Fibroblast of mammary gland (primary cell): Measurements from ENCODE around the gene NDUFS6.

Source experiments
- DNase-seq: peaks from one replicate; pipeline ENCODE4 v3.0.0-alpha.2; 2010; ENCODE audit warnings: low read depth
- H3K4me3 ChIP-seq: 2 replicates; pipeline ENCODE4 v1.5.1; 2011; ENCODE audit warnings: low read depth, mild to moderate bottlenecking, low read length, moderate library complexity; ENCODE audit not compliant: control insufficient read depth
- CTCF ChIP-seq: conservative IDR thresholded peaks from 2 replicates; pipeline ENCODE4 v1.5.1; 2011; ENCODE audit warnings: low read depth, low read length, inconsistent platforms; ENCODE audit not compliant: control insufficient read depth, insufficient read depth

NDUFS6 gene

GRCh38 chr5:1817261-1818043, 16.2 kb downstream of the NDUFS6 start:
- DNase-seq: no peak
- H3K4me3 ChIP-seq: no peak overlapping the region
- no peak for TF ChIP-seq CTCF

DNA sequence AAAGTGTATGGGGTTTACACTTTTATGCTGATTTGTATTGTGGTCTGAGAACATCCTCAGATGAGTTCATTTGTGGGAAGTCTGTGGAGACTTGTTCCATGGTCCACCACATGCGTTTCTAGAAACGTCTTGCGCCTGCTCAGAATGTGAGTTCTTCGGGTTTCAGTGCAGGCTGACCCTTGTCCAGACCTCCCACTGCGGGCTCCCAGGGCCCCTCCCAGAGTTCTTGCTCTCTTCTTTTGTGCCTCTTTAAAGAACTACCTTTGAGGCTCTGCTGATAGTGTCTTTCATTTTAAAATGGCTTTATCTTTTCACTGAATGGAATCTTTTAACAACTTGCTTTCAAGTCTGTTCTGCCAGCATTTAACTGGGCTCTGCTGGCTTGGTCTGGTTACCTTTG, 17.6 kb downstream of the NDUFS6 start:
- TF ChIP-seq CTCF: no peak
- no peak for DNase-seq
- H3K4me3 ChIP-seq: no peak overlapping the region

DNA sequence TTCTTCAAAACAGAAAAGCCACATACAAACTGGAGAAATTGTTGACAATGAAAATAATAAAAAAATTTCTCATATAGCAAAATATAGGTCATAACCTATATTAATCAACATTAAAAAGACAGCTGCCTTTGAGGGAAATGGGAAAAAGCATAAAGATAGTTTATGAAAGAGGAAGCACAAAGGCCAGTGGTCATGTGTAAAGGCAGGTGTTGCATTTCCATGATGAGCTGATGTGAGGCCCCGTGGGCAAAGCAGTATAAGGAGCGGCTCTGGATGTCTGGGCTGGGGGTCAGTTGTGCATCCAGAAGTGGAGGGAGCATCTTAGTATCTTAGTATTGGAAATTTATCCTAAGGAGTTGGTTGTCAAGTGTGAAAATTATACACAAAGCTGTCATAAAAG, 18.3 kb downstream of the NDUFS6 start:
- no peak overlapping the region for H3K4me3 ChIP-seq

DNA sequence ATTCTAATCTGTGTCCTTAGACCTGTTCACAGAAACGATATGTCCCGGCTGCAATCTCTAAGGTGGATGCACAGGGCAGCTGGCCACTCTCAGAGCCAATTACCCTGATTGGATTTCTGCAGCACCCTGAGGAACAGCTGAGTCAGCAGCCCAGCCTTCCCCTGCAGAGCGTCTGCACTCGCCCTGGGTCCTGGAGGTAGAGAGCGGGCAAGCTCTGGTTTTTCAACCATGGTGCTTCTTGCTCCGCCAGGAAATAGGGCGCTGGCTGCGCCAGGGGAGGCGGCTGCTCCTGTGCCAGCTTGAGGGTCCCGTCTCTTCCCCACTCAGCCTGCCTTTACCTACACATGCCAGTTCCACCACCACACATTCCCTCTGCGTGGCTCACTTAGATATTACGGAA, 19.2 kb downstream of the NDUFS6 start:
- no peak for DNase-seq
- no peak for TF ChIP-seq CTCF
- no peak overlapping the region for H3K4me3 ChIP-seq

More for the DNA sequence above, 18.3 kb downstream of the NDUFS6 start:
- TF ChIP-seq CTCF: no peak
- no peak for DNase-seq

DNA sequence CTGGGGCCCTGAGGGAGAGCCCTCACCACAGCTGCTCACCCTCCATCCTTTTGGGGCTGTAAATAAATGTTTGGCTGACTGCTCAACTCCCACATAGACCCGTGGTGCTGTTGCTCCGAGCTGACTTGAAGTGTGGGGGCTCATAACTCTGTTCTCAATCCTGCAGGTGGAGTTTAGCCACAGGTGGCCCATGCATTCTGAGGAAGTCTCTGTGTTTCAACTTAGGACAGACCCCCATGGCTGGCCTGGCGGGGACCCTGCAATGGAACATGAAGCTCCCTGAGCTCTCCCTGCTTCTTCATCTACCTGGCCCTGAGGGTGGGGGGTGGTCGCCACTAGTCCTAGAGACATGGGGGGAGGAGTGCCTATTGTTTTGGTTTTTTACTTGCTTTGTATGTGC, 19.7 kb downstream of the NDUFS6 start:
- no peak for TF ChIP-seq CTCF
- H3K4me3 ChIP-seq: no peak overlapping the region
- DNase-seq: no peak

DNA sequence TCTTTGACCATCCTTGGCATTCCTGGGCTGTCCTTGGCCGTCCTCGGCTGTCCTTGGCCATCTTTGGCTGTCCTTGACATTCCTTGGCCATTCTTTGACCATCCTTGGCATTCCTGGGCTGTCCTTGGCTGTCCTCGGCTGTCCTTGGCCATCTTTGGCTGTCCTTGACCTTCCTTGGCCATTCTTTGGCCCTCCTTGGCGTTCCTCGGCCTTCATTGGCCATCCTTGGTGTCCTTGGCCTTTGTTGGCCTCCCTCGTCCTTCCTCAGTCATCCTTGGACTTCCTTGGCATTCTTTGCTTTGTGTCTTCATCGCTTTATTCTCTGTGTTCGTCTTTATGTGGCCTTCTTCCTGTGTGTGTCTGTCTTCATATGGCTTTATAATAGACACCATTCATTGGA, 20.7 kb downstream of the NDUFS6 start:
- TF ChIP-seq CTCF: no peak
- DNase-seq: no peak
- no peak overlapping the region for H3K4me3 ChIP-seq
